ENCODE data around the gene FOXE3.

- TF ChIP-seq CTCF (IDR thresholded peaks at IDR 0.05; ENCODE audit: control extremely low read depth in 1 of 3, insufficient read depth in 1 of 3, low read depth in 1 of 3, low read length in 3 of 3) (no peak), POLR2A (IDR thresholded peaks at IDR 0.05; ENCODE audit: control extremely low read depth in 1 of 2, low read depth in 2 of 2, low read length in 2 of 2) (no peak), ZNF274 (IDR thresholded peaks at IDR 0.05; ENCODE audit: borderline replicate concordance, extremely low read depth, low read length) (no peak), CHD2 (IDR thresholded peaks at IDR 0.05; ENCODE audit: low read length) (no peak), CHD7 (IDR thresholded peaks at IDR 0.05; ENCODE audit: insufficient replicate concordance, low read length) (no peak), EZH2 (IDR thresholded peaks at IDR 0.05; ENCODE audit: low read depth, low read length, severe bottlenecking) (no peak), SP1 (IDR thresholded peaks at IDR 0.05; ENCODE audit: low read depth, low read length) (no peak)
Observed at GRCh38 chr1:47384083-47384482, 32.0 kb upstream of the FOXE3 start.

Measured in H1 (cell line).